K562 (cell line): ENCODE results near the gene FCHSD1. TPM values are rescaled to one million over a fixed set of nuclear protein-coding genes. Genes with fewer than 3 reads are reported as not detected.
A peak's percentile ranks its signal among the peaks of the same experiment; 100 is the strongest.

Experiments
- ASH1L ChIP-seq: fragments of 450-650 bp; IDR thresholded peaks from 2 replicates; pipeline ENCODE4 v1.6.1; 2018; ENCODE audit warnings: borderline replicate concordance, mild to moderate bottlenecking, low read depth; ENCODE audit not compliant: partially characterized antibody
- ATF1 ChIP-seq, 2 experiments: fragments of 450-650 bp in 1 of 2; IDR thresholded peaks; 2 replicates each; pipeline ENCODE4 v1.6.1; 2016; ENCODE audit warnings: missing compliant biosample characterization in 1 of 2, missing genetic modification characterization in 1 of 2
- CAMTA2 ChIP-seq: fragments of 250-450 bp; sonication (Bioruptor Pico); conservative IDR thresholded peaks from 2 replicates; pipeline ENCODE4 v1.5.1; 2022
- DDX20 ChIP-seq: fragments of 450-650 bp; IDR thresholded peaks from 2 replicates; pipeline ENCODE4 v1.6.1; 2016; ENCODE audit warnings: missing genetic modification characterization, low read depth, mild to moderate bottlenecking, missing compliant biosample characterization, moderate library complexity
- DMBX1 ChIP-seq: fragments of 250-450 bp; sonication (Bioruptor Pico); IDR thresholded peaks from 2 replicates; pipeline ENCODE4 v1.8.0; 2022; ENCODE audit warnings: inconsistent platforms, mild to moderate bottlenecking, moderate library complexity, borderline replicate concordance
- ETV5 ChIP-seq: sonication (generic); formaldehyde crosslinking; IDR thresholded peaks from 2 replicates; pipeline ENCODE4 v1.4.0; 2020; ENCODE audit warnings: low read depth, mild to moderate bottlenecking, missing genetic modification reagents
- FOXP1 ChIP-seq: sonication (generic); formaldehyde crosslinking; IDR thresholded peaks from 2 replicates; pipeline ENCODE4 v1.8.0; 2022; ENCODE audit warnings: mild to moderate bottlenecking, missing genetic modification reagents
- HDAC3 ChIP-seq: fragments of 450-650 bp; IDR thresholded peaks from 2 replicates; pipeline ENCODE4 v1.6.1; 2018; ENCODE audit warnings: borderline replicate concordance, mild to moderate bottlenecking, moderate library complexity; ENCODE audit not compliant: partially characterized antibody
- HEY1 ChIP-seq: fragments of 250-450 bp; sonication (Bioruptor Pico); IDR thresholded peaks from 2 replicates; pipeline ENCODE4 v1.5.0; 2020; ENCODE audit warnings: mild to moderate bottlenecking, moderate library complexity, borderline replicate concordance
- HMGN3 ChIP-seq: IDR thresholded peaks from 2 replicates; pipeline ENCODE4 v1.6.1; 2011; ENCODE audit warnings: borderline replicate concordance, low read depth, mild to moderate bottlenecking, mixed read lengths, low read length; ENCODE audit not compliant: insufficient read length; ENCODE audit errors: extremely low read depth
- MEF2D ChIP-seq: conservative IDR thresholded peaks from 2 replicates; pipeline ENCODE4 v1.6.1; 2016; ENCODE audit warnings: low read depth, missing genetic modification characterization, missing compliant biosample characterization
- NEUROD1 ChIP-seq: fragments of 150-350 bp; IDR thresholded peaks from 2 replicates; pipeline ENCODE4 v1.6.1; 2014; ENCODE audit warnings: borderline replicate concordance, low read length, low read depth; ENCODE audit not compliant: partially characterized antibody
- OTX1 ChIP-seq: fragments of 450-650 bp; formaldehyde crosslinking; IDR thresholded peaks from 2 replicates; pipeline ENCODE4 v1.4.0; 2022; ENCODE audit warnings: mild to moderate bottlenecking
- PHB ChIP-seq: fragments of 250-450 bp; sonication (Bioruptor Pico); IDR thresholded peaks from 2 replicates; pipeline ENCODE4 v1.5.0; 2021
- SMARCA5 ChIP-seq: fragments of 450-650 bp; IDR thresholded peaks from 2 replicates; pipeline ENCODE4 v1.6.1; 2016
- SMARCE1 ChIP-seq: fragments of 450-650 bp; IDR thresholded peaks from 2 replicates; pipeline ENCODE4 v1.7.1; 2016; ENCODE audit warnings: mild to moderate bottlenecking
- SOX6 ChIP-seq: fragments of 450-650 bp; IDR thresholded peaks from 2 replicates; pipeline ENCODE4 v1.6.1; 2014; ENCODE audit warnings: mild to moderate bottlenecking
- SPI1 ChIP-seq: IDR thresholded peaks from 2 replicates; pipeline ENCODE4 v1.6.1; 2011; ENCODE audit warnings: low read depth, low read length, control low read depth, borderline replicate concordance
- TAF1 ChIP-seq: IDR thresholded peaks from 2 replicates; pipeline ENCODE4 v1.6.1; 2011; ENCODE audit warnings: mild to moderate bottlenecking, low read length, moderate library complexity; ENCODE audit not compliant: insufficient read depth, control insufficient read depth, severe bottlenecking; ENCODE audit errors: extremely low read depth
- TCF7 ChIP-seq: sonication (generic); IDR thresholded peaks from 2 replicates; pipeline ENCODE4 v1.6.1; 2016; ENCODE audit warnings: antibody characterized with exemption, borderline replicate concordance
- ZKSCAN8 ChIP-seq: fragments of 200-800 bp; sonication (Bioruptor generic); IDR thresholded peaks from 2 replicates; pipeline ENCODE4 v1.6.1; 2016; ENCODE audit warnings: missing genetic modification characterization, missing compliant biosample characterization
- ZNF696 ChIP-seq: fragments of 250-450 bp; sonication (Bioruptor Pico); conservative IDR thresholded peaks from 2 replicates; pipeline ENCODE4 v1.4.0; 2020; ENCODE audit warnings: mild to moderate bottlenecking, moderate library complexity
- polyA plus RNA-seq, 8 experiments: library from polyadenylated mRNA; depleted of rRNA in 4 of 8; stranded (reverse) in 5 of 8; unstranded in 3 of 8; fragments of >200 nt; fragmentation: Nextera tagmentation in 2 of 8; fragmentation: Illumina TruSeq in 1 of 8; extraction: Ambion mirVana in 2 of 8; extraction: Trizol in 1 of 8; gene quantifications; 2 replicates each; pipeline versions ENCODE4 v1.2.1 to v1.2.3, GENCODE V29; 2011 to 2014; ENCODE audit warnings: inconsistent platforms in 1 of 8, missing spikeins in 1 of 8
- total RNA-seq, 7 experiments: library from RNA; depleted of rRNA in 6 of 7; stranded (reverse); fragments of >200 nt in 6 of 7; fragmentation: Illumina TruSeq in 2 of 7; extraction: Trizol in 2 of 7; gene quantifications; 2 replicates each; pipeline versions ENCODE4 v1.2.1 to v1.2.3, GENCODE V29; 2011 to 2021; ENCODE audit warnings: low replicate concordance in 1 of 7
- TF ChIP-seq, protein P1 (sequence below), 2 experiments: fragments of 450-650 bp; IDR thresholded peaks; 2 replicates each; pipeline ENCODE4 v1.6.1; 2018; ENCODE audit warnings: mild to moderate bottlenecking in 2 of 2, low read depth in 1 of 2; ENCODE audit not compliant: partially characterized antibody in 2 of 2
- TF ChIP-seq, protein P2 (sequence below): sonication (generic); formaldehyde crosslinking; IDR thresholded peaks from 2 replicates; pipeline ENCODE4 v1.8.0; 2023; ENCODE audit warnings: mild to moderate bottlenecking, missing genetic modification reagents

The FCHSD1 gene
- total and polyA plus RNA-seq, 9 of the 15 experiments (the other 6 are each of a cell fraction or from before 2014, with no cell fraction given), result 0.35 to 37.5 (median 13.6) TPM

DNA sequence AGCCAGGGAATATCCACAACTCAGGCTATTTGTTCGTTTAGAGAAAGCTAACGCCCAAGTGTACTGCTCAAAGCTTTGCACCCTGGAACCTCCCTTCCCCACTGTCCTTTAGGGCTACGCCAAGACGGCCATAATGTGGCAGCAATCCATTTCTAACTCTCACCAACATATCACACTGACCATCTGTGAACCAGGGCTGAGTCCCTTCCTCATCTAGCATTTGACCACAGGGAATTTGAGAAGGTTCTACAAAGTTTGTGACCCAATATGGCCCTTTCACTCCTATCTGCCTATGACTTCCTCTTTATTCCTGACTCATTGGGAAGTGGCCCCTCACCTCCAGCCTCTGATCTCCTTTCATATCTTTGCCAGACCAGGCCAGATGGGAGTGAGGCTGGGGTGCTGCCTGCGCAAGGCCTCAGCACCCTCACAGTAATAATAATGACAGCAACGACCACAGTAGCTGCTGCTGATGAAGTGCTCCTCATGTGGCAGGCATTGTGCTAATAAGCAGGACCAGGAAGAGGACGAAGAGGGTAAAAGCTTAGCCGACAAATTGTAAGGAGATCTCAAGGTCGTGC lies 40.2 kb upstream of the FCHSD1 start (continued):
- TF ChIP-seq, protein P1, sequence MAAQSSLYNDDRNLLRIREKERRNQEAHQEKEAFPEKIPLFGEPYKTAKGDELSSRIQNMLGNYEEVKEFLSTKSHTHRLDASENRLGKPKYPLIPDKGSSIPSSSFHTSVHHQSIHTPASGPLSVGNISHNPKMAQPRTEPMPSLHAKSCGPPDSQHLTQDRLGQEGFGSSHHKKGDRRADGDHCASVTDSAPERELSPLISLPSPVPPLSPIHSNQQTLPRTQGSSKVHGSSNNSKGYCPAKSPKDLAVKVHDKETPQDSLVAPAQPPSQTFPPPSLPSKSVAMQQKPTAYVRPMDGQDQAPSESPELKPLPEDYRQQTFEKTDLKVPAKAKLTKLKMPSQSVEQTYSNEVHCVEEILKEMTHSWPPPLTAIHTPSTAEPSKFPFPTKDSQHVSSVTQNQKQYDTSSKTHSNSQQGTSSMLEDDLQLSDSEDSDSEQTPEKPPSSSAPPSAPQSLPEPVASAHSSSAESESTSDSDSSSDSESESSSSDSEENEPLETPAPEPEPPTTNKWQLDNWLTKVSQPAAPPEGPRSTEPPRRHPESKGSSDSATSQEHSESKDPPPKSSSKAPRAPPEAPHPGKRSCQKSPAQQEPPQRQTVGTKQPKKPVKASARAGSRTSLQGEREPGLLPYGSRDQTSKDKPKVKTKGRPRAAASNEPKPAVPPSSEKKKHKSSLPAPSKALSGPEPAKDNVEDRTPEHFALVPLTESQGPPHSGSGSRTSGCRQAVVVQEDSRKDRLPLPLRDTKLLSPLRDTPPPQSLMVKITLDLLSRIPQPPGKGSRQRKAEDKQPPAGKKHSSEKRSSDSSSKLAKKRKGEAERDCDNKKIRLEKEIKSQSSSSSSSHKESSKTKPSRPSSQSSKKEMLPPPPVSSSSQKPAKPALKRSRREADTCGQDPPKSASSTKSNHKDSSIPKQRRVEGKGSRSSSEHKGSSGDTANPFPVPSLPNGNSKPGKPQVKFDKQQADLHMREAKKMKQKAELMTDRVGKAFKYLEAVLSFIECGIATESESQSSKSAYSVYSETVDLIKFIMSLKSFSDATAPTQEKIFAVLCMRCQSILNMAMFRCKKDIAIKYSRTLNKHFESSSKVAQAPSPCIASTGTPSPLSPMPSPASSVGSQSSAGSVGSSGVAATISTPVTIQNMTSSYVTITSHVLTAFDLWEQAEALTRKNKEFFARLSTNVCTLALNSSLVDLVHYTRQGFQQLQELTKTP (IDR thresholded peaks at IDR 0.05; ENCODE audit: low read depth in 1 of 2, partially characterized antibody in 2 of 2), result peak in 1 of 2 experiments; percentile 46
- TF ChIP-seq FOXP1 (peak; percentile 30; the same call in 1 of the 2 replicates), ASH1L (no peak), PHB (CRISPR knock-in tag) (no peak), HMGN3 (peak; percentile 55), SPI1 (peak; percentile 100), HEY1 (CRISPR knock-in tag) (peak; percentile 84), SOX6 (peak; percentile 81), DMBX1 (CRISPR knock-in tag) (peak; percentile 45; the same call in 1 of the 2 replicates), TAF1 (peak; percentile 18), ZNF696 (no peak), ETV5 (peak; percentile 61), TCF7 (peak; percentile 91; the same call in 1 of the 2 replicates), NEUROD1 (peak; percentile 86), ATF1 (CRISPR knock-in tag; IDR thresholded peaks at IDR 0.05) (no peak), ATF1 (tag; IDR thresholded peaks at IDR 0.05) (peak; percentile 43; the same call in 1 of the 2 replicates), HDAC3 (peak; percentile 77), OTX1 (CRISPR knock-in tag) (peak; percentile 21; the same call in 1 of the 2 replicates), DDX20 (no peak), SMARCA5 (no peak), CAMTA2 (no peak), ZKSCAN8 (CRISPR knock-in tag) (peak; percentile 89; the same call in 1 of the 2 replicates), MEF2D (0 out of 2 replicates have a peak, but pooled peaks have one; percentile 33), SMARCE1 (peak; percentile 99)
- TF ChIP-seq, protein P2, sequence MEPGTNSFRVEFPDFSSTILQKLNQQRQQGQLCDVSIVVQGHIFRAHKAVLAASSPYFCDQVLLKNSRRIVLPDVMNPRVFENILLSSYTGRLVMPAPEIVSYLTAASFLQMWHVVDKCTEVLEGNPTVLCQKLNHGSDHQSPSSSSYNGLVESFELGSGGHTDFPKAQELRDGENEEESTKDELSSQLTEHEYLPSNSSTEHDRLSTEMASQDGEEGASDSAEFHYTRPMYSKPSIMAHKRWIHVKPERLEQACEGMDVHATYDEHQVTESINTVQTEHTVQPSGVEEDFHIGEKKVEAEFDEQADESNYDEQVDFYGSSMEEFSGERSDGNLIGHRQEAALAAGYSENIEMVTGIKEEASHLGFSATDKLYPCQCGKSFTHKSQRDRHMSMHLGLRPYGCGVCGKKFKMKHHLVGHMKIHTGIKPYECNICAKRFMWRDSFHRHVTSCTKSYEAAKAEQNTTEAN (CRISPR knock-in tag), result peak; percentile 79; the same call in 1 of the 2 replicates
